Type B pancreatic cell (in vitro differentiated cells): ENCODE measurements around the gene ZFAND4. TPM values are rescaled to one million over a fixed set of nuclear protein-coding genes. Genes with fewer than 3 reads are reported as not detected.

Source experiments
- DNase-seq: peaks from one replicate; pipeline ENCODE4 v3.0.0; 2021; ENCODE audit warnings: mixed read lengths; ENCODE audit not compliant: unreplicated experiment; ENCODE audit errors: extremely low spot score
- H3K27ac Mint-ChIP-seq: 2 replicates; pipeline ENCODE4 v1.8.0; 2021; ENCODE audit warnings: mild to moderate bottlenecking, mixed read lengths
- H3K27me3 Mint-ChIP-seq: 2 replicates; pipeline ENCODE4 v1.8.0; 2021; ENCODE audit warnings: mixed read lengths
- H3K36me3 Mint-ChIP-seq: 2 replicates; pipeline ENCODE4 v1.8.0; 2021; ENCODE audit warnings: mixed read lengths
- H3K4me1 Mint-ChIP-seq: one replicate; pipeline ENCODE4 v1.8.0; 2021; ENCODE audit warnings: mixed read lengths; ENCODE audit not compliant: unreplicated experiment
- H3K4me3 Mint-ChIP-seq: 2 replicates; pipeline ENCODE4 v1.8.0; 2021; ENCODE audit warnings: mild to moderate bottlenecking, mixed read lengths
- H3K9me3 Mint-ChIP-seq: 2 replicates; pipeline ENCODE4 v1.8.0; 2021; ENCODE audit warnings: mixed read lengths
- total RNA-seq: library from RNA; stranded (reverse); gene quantifications from 2 replicates; pipeline ENCODE4 v1.2.1, GENCODE V29; 2021; ENCODE audit warnings: low replicate concordance
- TF ChIP-seq, protein P1 (sequence below): fragments of 200-600 bp; sonication (generic); conservative IDR thresholded peaks from 2 replicates; pipeline ENCODE4 v1.5.0; 2021; ENCODE audit warnings: antibody characterized with exemption, mild to moderate bottlenecking

ZFAND4 gene
- total RNA-seq, 1 donor from 2014 or later, result 12.0 TPM

DNA sequence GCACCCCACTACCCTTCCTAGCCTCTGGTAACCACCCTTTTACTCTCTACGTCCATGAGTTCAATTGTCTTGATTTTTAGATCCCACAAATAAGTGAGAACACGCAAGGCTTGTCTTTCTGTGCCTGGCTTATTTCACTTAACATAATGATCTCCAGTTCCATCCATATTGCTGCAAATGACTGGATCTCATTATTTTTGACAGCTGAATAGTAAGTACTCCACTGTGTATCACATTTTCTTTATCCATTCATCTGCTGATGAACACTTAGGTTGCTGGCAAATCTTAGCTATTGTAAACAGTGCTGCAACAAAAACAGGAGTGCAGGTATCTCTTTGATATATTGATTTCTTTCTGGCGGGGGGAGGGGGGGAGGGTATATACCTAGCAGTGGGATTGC, 106.2 kb downstream of the ZFAND4 start:
- no peak for DNase-seq
- Mint-ChIP-seq H3K27ac (no peak overlapping the region), H3K9me3 (peaks cover 5% of the 10 kb centered on the region), H3K4me1 (no peaks in the 10 kb centered on the region), H3K36me3 (no peaks in the 10 kb centered on the region), H3K4me3 (no peak overlapping the region), H3K27me3 (no peaks in the 10 kb centered on the region)
- TF ChIP-seq, protein P1, sequence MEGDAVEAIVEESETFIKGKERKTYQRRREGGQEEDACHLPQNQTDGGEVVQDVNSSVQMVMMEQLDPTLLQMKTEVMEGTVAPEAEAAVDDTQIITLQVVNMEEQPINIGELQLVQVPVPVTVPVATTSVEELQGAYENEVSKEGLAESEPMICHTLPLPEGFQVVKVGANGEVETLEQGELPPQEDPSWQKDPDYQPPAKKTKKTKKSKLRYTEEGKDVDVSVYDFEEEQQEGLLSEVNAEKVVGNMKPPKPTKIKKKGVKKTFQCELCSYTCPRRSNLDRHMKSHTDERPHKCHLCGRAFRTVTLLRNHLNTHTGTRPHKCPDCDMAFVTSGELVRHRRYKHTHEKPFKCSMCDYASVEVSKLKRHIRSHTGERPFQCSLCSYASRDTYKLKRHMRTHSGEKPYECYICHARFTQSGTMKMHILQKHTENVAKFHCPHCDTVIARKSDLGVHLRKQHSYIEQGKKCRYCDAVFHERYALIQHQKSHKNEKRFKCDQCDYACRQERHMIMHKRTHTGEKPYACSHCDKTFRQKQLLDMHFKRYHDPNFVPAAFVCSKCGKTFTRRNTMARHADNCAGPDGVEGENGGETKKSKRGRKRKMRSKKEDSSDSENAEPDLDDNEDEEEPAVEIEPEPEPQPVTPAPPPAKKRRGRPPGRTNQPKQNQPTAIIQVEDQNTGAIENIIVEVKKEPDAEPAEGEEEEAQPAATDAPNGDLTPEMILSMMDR, result no peak

Other genes with a start within 250 kb of the ZFAND4 start
- gene WASHC2C, start 54.5 kb upstream of the ZFAND4 start, total RNA-seq, result 41.1 and 45.5 TPM in 2 replicates
- 13.5 and 27.0 TPM in 2 replicates for gene AGAP4, start 174.7 kb upstream of the ZFAND4 start, total RNA-seq